ENCODE data around the gene CAMK1D. TPM values are rescaled to one million over a fixed set of nuclear protein-coding genes. Genes with fewer than 3 reads are reported as not detected.

CAMK1D gene
- total RNA-seq, 1 experiment from 2014 or later = 6.3 TPM

- Histone ChIP-seq H3K4ac (ENCODE audit: low read depth, low read length) (no peak overlapping the region), H2BK20ac (ENCODE audit: low read depth, low read length, poor library complexity, severe bottlenecking) (no peak overlapping the region), H2BK15ac (ENCODE audit: low read depth, low read length) (no peak overlapping the region)
Observed at GRCh38 chr10:12432402-12433189, 83.2 kb downstream of the CAMK1D start.

More at GRCh38 chr10:12432402-12433189, 83.2 kb downstream of the CAMK1D start:
- Mint-ChIP-seq H3K27ac (peak overlapping the region in 1 of 3 experiments; percentile 30; a peak in 3 of 7 replicates), H3K9me3 (no peaks in the 10 kb centered on the region), H3K27me3 (ENCODE audit: low read depth) (peaks cover 2% of the 10 kb centered on the region; the same call in 1 of the 2 replicates), H3K4me1 (peaks cover 18 to 19% of the 10 kb centered on the region in 2 experiments), H3K36me3 (ENCODE audit: insufficient read depth in 1 of 3, low read depth in 3 of 3) (no peaks in the 10 kb centered on the region; a peak in 1 of 7 replicates), H3K4me3 (no peak overlapping the region; a peak in 1 of 5 replicates)
- Histone ChIP-seq H4K20me1 (ENCODE audit: control insufficient read depth, insufficient read depth, insufficient read length) (peaks cover 2% of the 10 kb centered on the region), H4K5ac (ENCODE audit: insufficient read length, low read depth, low read length) (no peak overlapping the region), H3K4me1 (ENCODE audit: insufficient read depth, low read length) (no peaks in the 10 kb centered on the region), H2BK120ac (ENCODE audit: low read depth, low read length, poor library complexity, severe bottlenecking) (no peak overlapping the region), H3K27ac (ENCODE audit: insufficient read length, low read depth, low read length) (no peak overlapping the region), H3K79me2 (ENCODE audit: insufficient read depth, low read length) (no peaks in the 10 kb centered on the region), H3K56ac (ENCODE audit: insufficient read length, low read depth, low read length) (no peak overlapping the region), H3K9me3 (ENCODE audit: control insufficient read depth, low read depth, low read length) (no peaks in the 10 kb centered on the region), H3K79me1 (ENCODE audit: insufficient read depth, low read depth, low read length, poor library complexity, severe bottlenecking) (no peaks in the 10 kb centered on the region), H4K91ac (ENCODE audit: insufficient read length, low read depth, low read length) (no peak overlapping the region), H3K9ac (ENCODE audit: extremely low read depth, insufficient read length, low read length) (no peak overlapping the region), H3K27me3 (ENCODE audit: insufficient read depth, low read length) (no peaks in the 10 kb centered on the region), H3K14ac (ENCODE audit: insufficient read depth, low read length) (no peak overlapping the region), H3T11ph (ENCODE audit: low read length) (no peak overlapping the region), H2BK5ac (ENCODE audit: insufficient read length, low read length) (no peak overlapping the region), H2AFZ (ENCODE audit: low read length) (no peak overlapping the region), H2AK5ac (ENCODE audit: insufficient read length, low read length) (no peak overlapping the region), H3K23ac (ENCODE audit: insufficient read length, low read depth, low read length) (no peak overlapping the region), H2BK12ac (ENCODE audit: insufficient read length, low read depth, low read length) (no peak overlapping the region), H3K4me2 (ENCODE audit: insufficient read depth, insufficient read length, low read length) (no peak overlapping the region), H4K8ac (replicated peaks; ENCODE audit: insufficient read length, low read depth, low read length) (no peak overlapping the region), H3K18ac (ENCODE audit: insufficient read length, low read depth, low read length) (no peak overlapping the region), H3K23me2 (ENCODE audit: insufficient read length, low read depth, low read length, poor library complexity, severe bottlenecking) (no peaks in the 10 kb centered on the region)
- no peak for DNase-seq
- no peak for TF ChIP-seq CTCF (conservative IDR thresholded peaks at IDR 0.05)
- WGBS (ENCODE audit: extremely low coverage, insufficient read length, low lambda C conversion rate) = no CpG with 5 or more reads among the region's 13 CpGs

Measured in H9 (cell line).